GM12872 (cell line): ENCODE results near the gene SNTG2.

Source experiments
- CTCF ChIP-seq: IDR thresholded peaks from 3 replicates; pipeline ENCODE4 v1.5.1; 2011; ENCODE audit warnings: low read depth, mild to moderate bottlenecking, low read length, moderate library complexity; ENCODE audit not compliant: insufficient read depth

SNTG2 gene

GRCh38 chr2:1187189-1187588 lies 236.5 kb downstream of the SNTG2 start:
- TF ChIP-seq CTCF: no peak

- no peak for TF ChIP-seq CTCF
Observed at GRCh38 chr2:1192121-1192520, 241.5 kb downstream of the SNTG2 start.

- TF ChIP-seq CTCF: no peak
Observed at GRCh38 chr2:1193801-1194200, 243.2 kb downstream of the SNTG2 start.

GRCh38 chr2:1203772-1204171 lies 253.1 kb downstream of the SNTG2 start:
- TF ChIP-seq CTCF: no peak

- TF ChIP-seq CTCF: no peak
Observed at GRCh38 chr2:1205853-1206252, 255.2 kb downstream of the SNTG2 start.

- no peak for TF ChIP-seq CTCF
Observed at GRCh38 chr2:1207962-1208510, 257.4 kb downstream of the SNTG2 start.

- no peak for TF ChIP-seq CTCF
Observed at GRCh38 chr2:1208522-1208921, 257.9 kb downstream of the SNTG2 start.

GRCh38 chr2:1209246-1209645 lies 258.6 kb downstream of the SNTG2 start:
- no peak for TF ChIP-seq CTCF
